Glutamatergic neuron (in vitro differentiated cells): ENCODE measurements around the gene MS4A13. TPM values are rescaled to one million over a fixed set of nuclear protein-coding genes. Genes with fewer than 3 reads are reported as not detected.

Experiments used
- DNase-seq: peaks from one replicate; pipeline ENCODE4 v3.0.0; 2022
- H3K27ac Mint-ChIP-seq: one replicate; pipeline ENCODE4 v1.8.0; 2020; ENCODE audit warnings: mild to moderate bottlenecking, mixed read lengths, inconsistent platforms; ENCODE audit not compliant: unreplicated experiment
- H3K27me3 Mint-ChIP-seq: one replicate; pipeline ENCODE4 v1.8.0; 2020; ENCODE audit warnings: mild to moderate bottlenecking, moderate library complexity, mixed read lengths, inconsistent platforms; ENCODE audit not compliant: unreplicated experiment
- H3K36me3 Mint-ChIP-seq: one replicate; pipeline ENCODE4 v1.8.0; 2020; ENCODE audit warnings: mild to moderate bottlenecking, mixed read lengths, inconsistent platforms; ENCODE audit not compliant: unreplicated experiment
- H3K4me1 Mint-ChIP-seq: one replicate; pipeline ENCODE4 v1.8.0; 2020; ENCODE audit warnings: mild to moderate bottlenecking, low read depth, mixed read lengths, inconsistent platforms; ENCODE audit not compliant: unreplicated experiment
- H3K4me3 Mint-ChIP-seq: one replicate; pipeline ENCODE4 v1.8.0; 2020; ENCODE audit warnings: mild to moderate bottlenecking, mixed read lengths, inconsistent platforms; ENCODE audit not compliant: unreplicated experiment
- H3K9me3 Mint-ChIP-seq: one replicate; pipeline ENCODE4 v1.8.0; 2020; ENCODE audit warnings: mild to moderate bottlenecking, moderate library complexity, mixed read lengths, inconsistent platforms; ENCODE audit not compliant: unreplicated experiment
- CTCF ChIP-seq: fragments of 200-600 bp; sonication (generic); IDR thresholded peaks from one replicate; pipeline ENCODE4 v1.5.0; 2021; ENCODE audit not compliant: partially characterized antibody, unreplicated experiment
- total RNA-seq: library from RNA; stranded (reverse); fragmentation: NEBNext Ultra II Directional; extraction: Animal tissue kit (Norgen Biotek cat#: 25700); gene quantifications from one replicate; pipeline ENCODE4 v1.2.1, GENCODE V29; 2021; ENCODE audit not compliant: unreplicated experiment

The MS4A13 gene
- total RNA-seq, 1 donor from 2014 or later = not detected

- peak; percentile 19 for DNase-seq
- Mint-ChIP-seq H3K4me1 (no peaks in the 10 kb centered on the region), H3K4me3 (no peak overlapping the region), H3K36me3 (no peaks in the 10 kb centered on the region), H3K27me3 (no peaks in the 10 kb centered on the region), H3K9me3 (peaks cover 2% of the 10 kb centered on the region), H3K27ac (no peak overlapping the region)
- peak; percentile 58 for TF ChIP-seq CTCF
Measured at GRCh38 chr11:60485987-60486386, 29.2 kb upstream of the MS4A13 start.

GRCh38 chr11:60492488-60493009, 22.6 kb upstream of the MS4A13 start, which contains the start of gene MS4A12:
Gene MS4A12, plus strand, starts transcription at chr11:60492778. Its CDS starts 4,541 bp downstream, at chr11:60497319.
- Mint-ChIP-seq H3K4me1 (no peaks in the 10 kb centered on the region), H3K27me3 (no peaks in the 10 kb centered on the region), H3K27ac (peak within 1 kb of the TSS; percentile 29), H3K36me3 (no peaks in the 10 kb centered on the region), H3K4me3 (no peak within 1 kb of the TSS), H3K9me3 (peaks cover 2% of the 10 kb centered on the region)
- TF ChIP-seq CTCF = no peak
- DNase-seq = no peak

GRCh38 chr11:60493454-60493853, 21.7 kb upstream of the MS4A13 start:
- no peaks in the 10 kb centered on the region for H3K4me1 Mint-ChIP-seq
- H3K4me3 Mint-ChIP-seq = no peak overlapping the region
- no peaks in the 10 kb centered on the region for H3K36me3 Mint-ChIP-seq
- H3K27ac Mint-ChIP-seq = no peak overlapping the region
- no peaks in the 10 kb centered on the region for H3K27me3 Mint-ChIP-seq
- DNase-seq = no peak
- no peak for TF ChIP-seq CTCF
- H3K9me3 Mint-ChIP-seq = peaks cover 2% of the 10 kb centered on the region

- H3K27ac Mint-ChIP-seq = no peak overlapping the region
- no peaks in the 10 kb centered on the region for H3K9me3 Mint-ChIP-seq
- no peak for TF ChIP-seq CTCF
- H3K27me3 Mint-ChIP-seq = no peaks in the 10 kb centered on the region
- DNase-seq = no peak
- no peak overlapping the region for H3K4me3 Mint-ChIP-seq
- H3K36me3 Mint-ChIP-seq = no peaks in the 10 kb centered on the region
- no peaks in the 10 kb centered on the region for H3K4me1 Mint-ChIP-seq
Measured at GRCh38 chr11:60498399-60498798, 16.8 kb upstream of the MS4A13 start.

- no peak for TF ChIP-seq CTCF
- Mint-ChIP-seq H3K27me3 (no peaks in the 10 kb centered on the region), H3K27ac (no peak overlapping the region), H3K4me1 (no peaks in the 10 kb centered on the region), H3K9me3 (no peaks in the 10 kb centered on the region), H3K36me3 (no peaks in the 10 kb centered on the region), H3K4me3 (no peak overlapping the region)
- DNase-seq = no peak
Measured at GRCh38 chr11:60498853-60499252, 16.3 kb upstream of the MS4A13 start.
